ENCODE results near the gene CLK1. TPM values are rescaled to one million over a fixed set of nuclear protein-coding genes. Genes with fewer than 3 reads are reported as not detected.

The CLK1 gene
- total and polyA plus RNA-seq, 2 of the 13 experiments (the other 11 are each of a cell fraction or from before 2014, with no cell fraction given), result 66.6 to 101 TPM

DNA sequence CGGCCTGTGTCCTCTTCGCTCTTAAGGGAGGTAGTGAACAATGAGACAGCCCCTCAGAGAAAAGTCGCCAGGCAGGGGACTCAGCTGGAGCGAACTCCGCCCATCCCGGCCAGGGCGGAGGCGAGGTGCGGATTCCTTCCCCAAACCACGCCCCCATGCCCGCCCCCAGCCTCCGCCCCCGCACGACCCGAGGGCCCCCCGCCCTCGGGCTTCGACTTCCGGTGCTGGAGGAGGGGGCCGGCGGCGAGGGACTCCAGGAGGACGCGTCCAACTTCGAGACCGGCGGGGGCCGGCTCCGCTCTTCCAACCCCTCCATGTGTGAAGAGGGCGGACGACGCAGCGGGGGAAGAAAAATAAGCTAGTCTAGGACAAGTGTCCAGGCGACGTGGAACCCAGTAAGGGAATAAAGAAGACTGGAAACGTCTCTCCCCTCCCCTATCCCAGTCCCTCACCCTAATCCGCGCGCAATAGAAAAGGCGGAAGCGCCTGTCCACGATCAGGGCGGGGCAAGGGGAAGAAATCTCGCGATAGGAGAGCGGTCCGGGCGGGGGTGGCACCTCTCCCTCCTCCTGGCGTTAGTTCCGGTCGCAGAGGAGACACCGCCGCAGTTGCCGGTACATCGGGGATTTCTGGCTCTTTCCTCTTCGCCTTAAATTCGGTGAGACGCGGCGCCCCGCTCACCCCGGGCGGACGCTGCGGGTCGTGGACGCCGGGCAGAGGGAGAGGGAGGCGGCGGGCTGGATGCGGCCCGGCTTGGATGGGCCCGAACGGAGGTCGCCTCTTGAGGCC lies 52.9 kb downstream of the CLK1 start, which contains the start of gene BZW1 (continued):
- TF ChIP-seq NFATC3 (CRISPR knock-in tag; IDR thresholded peaks at IDR 0.05), result no peak
- peak; percentile 83; the same call in 1 of the 2 replicates for TF ChIP-seq ZNF350 (CRISPR knock-in tag; IDR thresholded peaks at IDR 0.05; ENCODE audit: borderline replicate concordance, low read depth)
- TF ChIP-seq, protein P1, sequence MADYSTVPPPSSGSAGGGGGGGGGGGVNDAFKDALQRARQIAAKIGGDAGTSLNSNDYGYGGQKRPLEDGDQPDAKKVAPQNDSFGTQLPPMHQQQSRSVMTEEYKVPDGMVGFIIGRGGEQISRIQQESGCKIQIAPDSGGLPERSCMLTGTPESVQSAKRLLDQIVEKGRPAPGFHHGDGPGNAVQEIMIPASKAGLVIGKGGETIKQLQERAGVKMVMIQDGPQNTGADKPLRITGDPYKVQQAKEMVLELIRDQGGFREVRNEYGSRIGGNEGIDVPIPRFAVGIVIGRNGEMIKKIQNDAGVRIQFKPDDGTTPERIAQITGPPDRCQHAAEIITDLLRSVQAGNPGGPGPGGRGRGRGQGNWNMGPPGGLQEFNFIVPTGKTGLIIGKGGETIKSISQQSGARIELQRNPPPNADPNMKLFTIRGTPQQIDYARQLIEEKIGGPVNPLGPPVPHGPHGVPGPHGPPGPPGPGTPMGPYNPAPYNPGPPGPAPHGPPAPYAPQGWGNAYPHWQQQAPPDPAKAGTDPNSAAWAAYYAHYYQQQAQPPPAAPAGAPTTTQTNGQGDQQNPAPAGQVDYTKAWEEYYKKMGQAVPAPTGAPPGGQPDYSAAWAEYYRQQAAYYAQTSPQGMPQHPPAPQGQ (CRISPR knock-in tag; IDR thresholded peaks at IDR 0.05; ENCODE audit: borderline replicate concordance), result peak; percentile 75; the same call in 1 of the 2 replicates
- TF ChIP-seq ZNF614 (CRISPR knock-in tag; IDR thresholded peaks at IDR 0.05; ENCODE audit: borderline replicate concordance), result peak; percentile 85
- peak; percentile 92; the same call in 1 of the 2 replicates for TF ChIP-seq ZFYVE20 (CRISPR knock-in tag; IDR thresholded peaks at IDR 0.05; ENCODE audit: borderline replicate concordance, low read depth)
- no peak; the same call in 1 of the 2 replicates for TF ChIP-seq BORCS8-MEF2B (CRISPR knock-in tag; IDR thresholded peaks at IDR 0.05)
- TF ChIP-seq, protein P2, sequence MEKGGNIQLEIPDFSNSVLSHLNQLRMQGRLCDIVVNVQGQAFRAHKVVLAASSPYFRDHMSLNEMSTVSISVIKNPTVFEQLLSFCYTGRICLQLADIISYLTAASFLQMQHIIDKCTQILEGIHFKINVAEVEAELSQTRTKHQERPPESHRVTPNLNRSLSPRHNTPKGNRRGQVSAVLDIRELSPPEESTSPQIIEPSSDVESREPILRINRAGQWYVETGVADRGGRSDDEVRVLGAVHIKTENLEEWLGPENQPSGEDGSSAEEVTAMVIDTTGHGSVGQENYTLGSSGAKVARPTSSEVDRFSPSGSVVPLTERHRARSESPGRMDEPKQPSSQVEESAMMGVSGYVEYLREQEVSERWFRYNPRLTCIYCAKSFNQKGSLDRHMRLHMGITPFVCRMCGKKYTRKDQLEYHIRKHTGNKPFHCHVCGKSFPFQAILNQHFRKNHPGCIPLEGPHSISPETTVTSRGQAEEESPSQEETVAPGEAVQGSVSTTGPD (CRISPR knock-in tag; IDR thresholded peaks at IDR 0.05), result no peak
- 0 out of 2 replicates have a peak, but pooled peaks have one; percentile 12 for TF ChIP-seq ZNF570 (CRISPR knock-in tag; IDR thresholded peaks at IDR 0.05; ENCODE audit: borderline replicate concordance)
- TF ChIP-seq, protein P3, sequence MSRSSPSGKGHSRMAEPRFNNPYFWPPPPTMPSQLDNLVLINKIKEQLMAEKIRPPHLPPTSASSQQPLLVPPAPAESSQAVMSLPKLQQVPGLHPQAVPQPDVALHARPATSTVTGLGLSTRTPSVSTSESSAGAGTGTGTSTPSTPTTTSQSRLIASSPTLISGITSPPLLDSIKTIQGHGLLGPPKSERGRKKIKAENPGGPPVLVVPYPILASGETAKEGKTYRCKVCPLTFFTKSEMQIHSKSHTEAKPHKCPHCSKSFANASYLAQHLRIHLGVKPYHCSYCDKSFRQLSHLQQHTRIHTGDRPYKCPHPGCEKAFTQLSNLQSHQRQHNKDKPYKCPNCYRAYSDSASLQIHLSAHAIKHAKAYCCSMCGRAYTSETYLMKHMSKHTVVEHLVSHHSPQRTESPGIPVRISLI (CRISPR knock-in tag; IDR thresholded peaks at IDR 0.05; ENCODE audit: borderline replicate concordance), result no peak; the same call in 1 of the 2 replicates
- no peak; the same call in 1 of the 2 replicates for TF ChIP-seq ZNF7 (CRISPR knock-in tag; IDR thresholded peaks at IDR 0.05)
- TF ChIP-seq, protein P4, sequence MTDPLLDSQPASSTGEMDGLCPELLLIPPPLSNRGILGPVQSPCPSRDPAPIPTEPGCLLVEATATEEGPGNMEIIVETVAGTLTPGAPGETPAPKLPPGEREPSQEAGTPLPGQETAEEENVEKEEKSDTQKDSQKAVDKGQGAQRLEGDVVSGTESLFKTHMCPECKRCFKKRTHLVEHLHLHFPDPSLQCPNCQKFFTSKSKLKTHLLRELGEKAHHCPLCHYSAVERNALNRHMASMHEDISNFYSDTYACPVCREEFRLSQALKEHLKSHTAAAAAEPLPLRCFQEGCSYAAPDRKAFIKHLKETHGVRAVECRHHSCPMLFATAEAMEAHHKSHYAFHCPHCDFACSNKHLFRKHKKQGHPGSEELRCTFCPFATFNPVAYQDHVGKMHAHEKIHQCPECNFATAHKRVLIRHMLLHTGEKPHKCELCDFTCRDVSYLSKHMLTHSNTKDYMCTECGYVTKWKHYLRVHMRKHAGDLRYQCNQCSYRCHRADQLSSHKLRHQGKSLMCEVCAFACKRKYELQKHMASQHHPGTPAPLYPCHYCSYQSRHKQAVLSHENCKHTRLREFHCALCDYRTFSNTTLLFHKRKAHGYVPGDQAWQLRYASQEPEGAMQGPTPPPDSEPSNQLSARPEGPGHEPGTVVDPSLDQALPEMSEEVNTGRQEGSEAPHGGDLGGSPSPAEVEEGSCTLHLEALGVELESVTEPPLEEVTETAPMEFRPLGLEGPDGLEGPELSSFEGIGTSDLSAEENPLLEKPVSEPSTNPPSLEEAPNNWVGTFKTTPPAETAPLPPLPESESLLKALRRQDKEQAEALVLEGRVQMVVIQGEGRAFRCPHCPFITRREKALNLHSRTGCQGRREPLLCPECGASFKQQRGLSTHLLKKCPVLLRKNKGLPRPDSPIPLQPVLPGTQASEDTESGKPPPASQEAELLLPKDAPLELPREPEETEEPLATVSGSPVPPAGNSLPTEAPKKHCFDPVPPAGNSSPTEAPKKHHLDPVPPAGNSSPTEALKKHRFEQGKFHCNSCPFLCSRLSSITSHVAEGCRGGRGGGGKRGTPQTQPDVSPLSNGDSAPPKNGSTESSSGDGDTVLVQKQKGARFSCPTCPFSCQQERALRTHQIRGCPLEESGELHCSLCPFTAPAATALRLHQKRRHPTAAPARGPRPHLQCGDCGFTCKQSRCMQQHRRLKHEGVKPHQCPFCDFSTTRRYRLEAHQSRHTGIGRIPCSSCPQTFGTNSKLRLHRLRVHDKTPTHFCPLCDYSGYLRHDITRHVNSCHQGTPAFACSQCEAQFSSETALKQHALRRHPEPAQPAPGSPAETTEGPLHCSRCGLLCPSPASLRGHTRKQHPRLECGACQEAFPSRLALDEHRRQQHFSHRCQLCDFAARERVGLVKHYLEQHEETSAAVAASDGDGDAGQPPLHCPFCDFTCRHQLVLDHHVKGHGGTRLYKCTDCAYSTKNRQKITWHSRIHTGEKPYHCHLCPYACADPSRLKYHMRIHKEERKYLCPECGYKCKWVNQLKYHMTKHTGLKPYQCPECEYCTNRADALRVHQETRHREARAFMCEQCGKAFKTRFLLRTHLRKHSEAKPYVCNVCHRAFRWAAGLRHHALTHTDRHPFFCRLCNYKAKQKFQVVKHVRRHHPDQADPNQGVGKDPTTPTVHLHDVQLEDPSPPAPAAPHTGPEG (CRISPR knock-in tag; IDR thresholded peaks at IDR 0.05), result 0 out of 2 replicates have a peak, but pooled peaks have one; percentile 7
- TF ChIP-seq ZNF274 (CRISPR knock-in tag; IDR thresholded peaks at IDR 0.05), result peak; percentile 58
- TF ChIP-seq, protein P5, sequence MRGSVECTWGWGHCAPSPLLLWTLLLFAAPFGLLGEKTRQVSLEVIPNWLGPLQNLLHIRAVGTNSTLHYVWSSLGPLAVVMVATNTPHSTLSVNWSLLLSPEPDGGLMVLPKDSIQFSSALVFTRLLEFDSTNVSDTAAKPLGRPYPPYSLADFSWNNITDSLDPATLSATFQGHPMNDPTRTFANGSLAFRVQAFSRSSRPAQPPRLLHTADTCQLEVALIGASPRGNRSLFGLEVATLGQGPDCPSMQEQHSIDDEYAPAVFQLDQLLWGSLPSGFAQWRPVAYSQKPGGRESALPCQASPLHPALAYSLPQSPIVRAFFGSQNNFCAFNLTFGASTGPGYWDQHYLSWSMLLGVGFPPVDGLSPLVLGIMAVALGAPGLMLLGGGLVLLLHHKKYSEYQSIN (CRISPR knock-in tag; IDR thresholded peaks at IDR 0.05; ENCODE audit: borderline replicate concordance), result no peak
- peak; percentile 68 for TF ChIP-seq MED8 (CRISPR knock-in tag; IDR thresholded peaks at IDR 0.05; ENCODE audit: insufficient replicate concordance)
- TF ChIP-seq ZNF816 (CRISPR knock-in tag; IDR thresholded peaks at IDR 0.05; ENCODE audit: borderline replicate concordance), result no peak
- no peak for TF ChIP-seq SMC3 (IDR thresholded peaks at IDR 0.05; ENCODE audit: low read length)
